ENCODE measurements around the gene CCR1. TPM values are rescaled to one million over a fixed set of nuclear protein-coding genes. Genes with fewer than 3 reads are reported as not detected.

CCR1 gene
- total and polyA plus RNA-seq, 2 experiments from 2014 or later = not detected

GRCh38 chr3:46200790-46201189 is 7.3 kb downstream of the CCR1 start (continued):
- no peak for TF ChIP-seq ZNF462 (CRISPR knock-in tag; IDR thresholded peaks at IDR 0.05)

GRCh38 chr3:46200211-46200610 is 7.9 kb downstream of the CCR1 start:
- no peak overlapping the region for H3K4me3 Mint-ChIP-seq
- Histone ChIP-seq H3K4me3 (no peak overlapping the region), H3K4me1 (ENCODE audit: insufficient read depth) (no peaks in the 10 kb centered on the region), H3K27me3 (ENCODE audit: insufficient read depth) (no peaks in the 10 kb centered on the region), H2AFZ (no peak overlapping the region), H3K36me3 (ENCODE audit: insufficient read depth) (no peaks in the 10 kb centered on the region), H3K79me2 (replicated peaks; ENCODE audit: insufficient read depth) (no peaks in the 10 kb centered on the region), H3K27ac (ENCODE audit: low read depth) (no peak overlapping the region), H4K20me1 (replicated peaks; ENCODE audit: insufficient read depth) (no peaks in the 10 kb centered on the region), H3F3A (replicated peaks; ENCODE audit: low read depth) (no peaks in the 10 kb centered on the region), H3K4me2 (no peak overlapping the region), H3K9me2 (ENCODE audit: insufficient read depth) (peaks cover 14% of the 10 kb centered on the region; the same call in 1 of the 2 replicates)
- H3K27me3 Mint-ChIP-seq (ENCODE audit: insufficient read depth, low read depth, poor library complexity) = peaks cover 2% of the 10 kb centered on the region
- H3K36me3 Mint-ChIP-seq (ENCODE audit: low read depth) = peaks cover 2% of the 10 kb centered on the region; the same call in 1 of the 3 replicates
- H3K27ac Mint-ChIP-seq = no peak overlapping the region
- ATAC-seq = no peak
- peaks cover 7% of the 10 kb centered on the region for H3K9me3 Mint-ChIP-seq
- no peaks in the 10 kb centered on the region for H3K4me1 Mint-ChIP-seq
- no peak for DNase-seq (ENCODE audit: low spot score)
- TF ChIP-seq JUNB (IDR thresholded peaks at IDR 0.05; ENCODE audit: unreplicated experiment) (no peak), CTCF (conservative IDR thresholded peaks at IDR 0.05; ENCODE audit: low read depth in 2 of 2) (no peak), REST (IDR thresholded peaks at IDR 0.05; ENCODE audit: unreplicated experiment) (no peak), ZNF331 (CRISPR knock-in tag; IDR thresholded peaks at IDR 0.05; ENCODE audit: low read depth) (no peak)
